BE2C (cell line): ENCODE measurements around the gene GPR3.

Source experiments
- DNase-seq: peaks from one replicate; pipeline ENCODE4 v3.0.0-alpha.2; 2020
- H3K27me3 ChIP-seq: fragments of 250-450 bp; sonication (Bioruptor Pico); 2 replicates; pipeline ENCODE4 v1.5.1; 2020; ENCODE audit warnings: mild to moderate bottlenecking
- H3K36me3 ChIP-seq: fragments of 250-450 bp; sonication (Bioruptor Pico); 2 replicates; pipeline ENCODE4 v1.5.1; 2020; ENCODE audit warnings: mild to moderate bottlenecking
- H3K4me1 ChIP-seq: fragments of 250-450 bp; sonication (Bioruptor Pico); 2 replicates; pipeline ENCODE4 v1.5.1; 2020
- H3K4me3 ChIP-seq: 2 replicates; pipeline ENCODE4 v1.5.1; 2011; ENCODE audit warnings: low read depth, low read length
- H3K9me3 ChIP-seq: fragments of 250-450 bp; sonication (Bioruptor Pico); 2 replicates; pipeline ENCODE4 v1.5.1; 2020
- TF ChIP-seq, protein P1 (sequence below): IDR thresholded peaks from 2 replicates; pipeline ENCODE4 v1.5.1; 2012; ENCODE audit warnings: mild to moderate bottlenecking, low read depth, low read length

The GPR3 gene

GRCh38 chr1:27409669-27410068 lies 17.2 kb downstream of the GPR3 start:
- Histone ChIP-seq H3K4me3 (no peak overlapping the region), H3K27me3 (no peaks in the 10 kb centered on the region), H3K36me3 (no peaks in the 10 kb centered on the region; the same call in 1 of the 2 replicates), H3K9me3 (no peaks in the 10 kb centered on the region), H3K4me1 (no peaks in the 10 kb centered on the region)
- TF ChIP-seq, protein P1, sequence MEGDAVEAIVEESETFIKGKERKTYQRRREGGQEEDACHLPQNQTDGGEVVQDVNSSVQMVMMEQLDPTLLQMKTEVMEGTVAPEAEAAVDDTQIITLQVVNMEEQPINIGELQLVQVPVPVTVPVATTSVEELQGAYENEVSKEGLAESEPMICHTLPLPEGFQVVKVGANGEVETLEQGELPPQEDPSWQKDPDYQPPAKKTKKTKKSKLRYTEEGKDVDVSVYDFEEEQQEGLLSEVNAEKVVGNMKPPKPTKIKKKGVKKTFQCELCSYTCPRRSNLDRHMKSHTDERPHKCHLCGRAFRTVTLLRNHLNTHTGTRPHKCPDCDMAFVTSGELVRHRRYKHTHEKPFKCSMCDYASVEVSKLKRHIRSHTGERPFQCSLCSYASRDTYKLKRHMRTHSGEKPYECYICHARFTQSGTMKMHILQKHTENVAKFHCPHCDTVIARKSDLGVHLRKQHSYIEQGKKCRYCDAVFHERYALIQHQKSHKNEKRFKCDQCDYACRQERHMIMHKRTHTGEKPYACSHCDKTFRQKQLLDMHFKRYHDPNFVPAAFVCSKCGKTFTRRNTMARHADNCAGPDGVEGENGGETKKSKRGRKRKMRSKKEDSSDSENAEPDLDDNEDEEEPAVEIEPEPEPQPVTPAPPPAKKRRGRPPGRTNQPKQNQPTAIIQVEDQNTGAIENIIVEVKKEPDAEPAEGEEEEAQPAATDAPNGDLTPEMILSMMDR: no peak
- no peak for DNase-seq

DNA sequence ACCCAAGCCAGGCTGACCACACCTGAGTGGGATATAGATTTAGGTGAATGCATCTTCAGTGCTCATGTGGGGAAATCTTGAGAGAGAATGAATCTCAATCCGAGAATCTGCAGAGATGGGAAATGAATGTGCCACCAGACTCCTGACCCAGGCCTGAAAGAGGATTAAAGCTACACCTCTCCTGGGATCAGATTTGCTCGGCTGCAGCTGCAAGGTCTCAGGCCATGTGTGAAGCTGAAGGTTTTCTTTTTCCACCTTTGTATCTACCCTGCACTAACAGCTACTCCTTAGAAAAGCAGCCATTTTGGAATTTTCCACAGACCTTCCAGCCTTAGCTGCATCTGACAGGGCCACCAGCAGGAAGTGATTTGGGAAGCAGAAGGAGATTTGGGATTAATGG lies 18.3 kb downstream of the GPR3 start:
- no peaks in the 10 kb centered on the region for H3K27me3 ChIP-seq
- no peak overlapping the region for H3K4me3 ChIP-seq
- DNase-seq: no peak
- no peaks in the 10 kb centered on the region for H3K9me3 ChIP-seq
- H3K36me3 ChIP-seq: no peaks in the 10 kb centered on the region; the same call in none of the 2 replicates
- no peaks in the 10 kb centered on the region for H3K4me1 ChIP-seq
- TF ChIP-seq, protein P1: no peak

DNA sequence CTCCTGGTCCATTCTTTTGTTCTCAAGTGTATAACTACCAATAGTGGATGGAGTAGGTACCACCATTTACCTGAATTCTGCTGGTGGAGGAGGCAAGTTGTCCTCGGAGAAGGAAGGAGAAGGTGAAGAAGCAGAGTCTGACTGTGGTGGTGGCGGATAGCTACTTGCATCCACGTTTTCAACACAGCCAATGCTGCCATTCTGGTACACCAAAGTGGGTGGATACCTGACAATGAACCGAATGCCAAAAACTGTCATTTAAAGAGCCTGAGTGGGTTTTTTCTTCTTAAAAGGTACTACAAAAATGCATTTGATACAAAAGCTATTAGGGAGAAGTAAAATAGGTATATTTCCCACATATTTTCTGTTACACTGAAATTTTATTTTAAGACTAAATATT lies 20.1 kb downstream of the GPR3 start:
- Histone ChIP-seq H3K4me1 (no peaks in the 10 kb centered on the region), H3K9me3 (no peaks in the 10 kb centered on the region), H3K4me3 (no peak overlapping the region), H3K27me3 (no peaks in the 10 kb centered on the region), H3K36me3 (no peaks in the 10 kb centered on the region; the same call in none of the 2 replicates)
- TF ChIP-seq, protein P1: no peak
- DNase-seq: no peak

DNA sequence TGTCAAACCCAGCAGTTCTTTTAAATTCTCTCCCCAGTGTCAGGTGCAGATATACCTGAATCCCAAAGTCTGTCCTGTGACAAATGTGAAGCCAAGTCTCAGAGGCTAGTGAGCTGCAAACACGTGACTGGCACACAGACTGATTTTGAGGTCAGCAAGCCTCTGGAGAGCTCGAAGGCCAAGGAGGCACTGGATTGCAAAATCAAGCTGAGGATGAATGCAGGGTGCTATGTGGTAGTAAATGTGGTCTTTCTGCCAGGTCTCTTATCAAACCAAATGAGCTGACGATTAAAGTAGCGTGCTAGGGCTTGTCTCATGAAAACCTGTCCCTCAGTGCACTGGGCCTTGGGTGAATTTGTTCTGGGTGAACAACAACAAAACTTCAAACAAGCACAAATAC lies 20.6 kb downstream of the GPR3 start:
- no peak for DNase-seq
- no peaks in the 10 kb centered on the region for H3K4me1 ChIP-seq
- H3K9me3 ChIP-seq: no peaks in the 10 kb centered on the region
- H3K36me3 ChIP-seq: no peaks in the 10 kb centered on the region; the same call in none of the 2 replicates
- no peak overlapping the region for H3K4me3 ChIP-seq
- TF ChIP-seq, protein P1: no peak
- H3K27me3 ChIP-seq: no peaks in the 10 kb centered on the region

DNA sequence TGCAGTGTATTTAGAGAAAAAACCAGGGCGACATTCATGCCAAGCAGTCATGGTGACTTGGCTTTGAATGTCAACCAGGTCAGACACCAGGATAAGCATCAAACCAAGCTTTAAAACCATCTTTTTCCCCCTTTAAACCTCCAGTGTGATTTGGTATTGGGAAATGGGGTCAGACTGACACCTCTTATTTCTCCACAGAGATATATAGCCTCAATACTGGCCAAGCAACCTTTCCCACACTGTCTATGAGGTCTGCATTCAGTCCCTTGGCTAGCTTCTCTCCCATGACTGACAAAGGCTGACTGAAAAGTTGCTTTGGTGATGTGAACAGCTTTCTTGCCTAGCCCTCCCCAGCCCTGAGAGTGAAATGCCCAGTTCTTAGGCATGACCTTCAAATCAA lies 21.7 kb downstream of the GPR3 start:
- no peaks in the 10 kb centered on the region for H3K27me3 ChIP-seq
- DNase-seq: no peak
- no peaks in the 10 kb centered on the region; the same call in none of the 2 replicates for H3K36me3 ChIP-seq
- no peaks in the 10 kb centered on the region for H3K4me1 ChIP-seq
- TF ChIP-seq, protein P1: no peak
- no peak overlapping the region for H3K4me3 ChIP-seq
- no peaks in the 10 kb centered on the region for H3K9me3 ChIP-seq

DNA sequence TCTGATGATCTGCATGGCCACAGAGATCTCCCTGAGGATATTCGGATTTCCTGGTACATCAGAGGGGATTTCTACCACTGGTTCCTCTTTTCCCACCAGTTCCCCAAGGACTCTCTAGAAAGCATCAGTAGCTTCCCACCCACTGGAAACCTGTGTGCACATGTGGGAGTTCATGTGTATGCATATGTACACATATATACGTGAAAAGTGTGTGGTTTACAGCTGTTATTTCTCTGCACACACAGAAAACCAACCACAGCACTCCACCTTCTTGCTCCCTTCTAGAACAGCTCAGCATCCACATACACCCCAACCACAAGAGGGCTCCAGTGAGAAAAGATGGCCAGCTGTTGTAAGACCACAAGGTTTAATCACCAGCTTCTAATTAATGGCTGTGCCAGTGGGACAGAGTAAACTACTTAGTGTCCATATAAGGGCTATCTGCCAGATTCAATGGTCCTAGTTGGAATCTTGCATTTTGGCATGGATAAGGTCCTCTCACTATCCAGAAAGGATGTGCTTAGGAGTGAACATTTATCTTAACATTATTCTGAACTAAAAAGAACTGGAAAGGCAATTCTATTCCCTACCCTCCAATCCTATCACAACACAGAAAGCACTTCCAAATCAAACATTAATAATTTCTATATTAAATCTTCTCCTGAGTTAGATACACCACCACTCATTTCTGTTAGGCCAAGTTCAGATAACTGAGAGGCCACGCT lies 24.1 kb downstream of the GPR3 start:
- H3K4me3 ChIP-seq: no peak overlapping the region
- peak; percentile 48 for DNase-seq
- no peaks in the 10 kb centered on the region for H3K9me3 ChIP-seq
- TF ChIP-seq, protein P1: peak; percentile 73
- H3K4me1 ChIP-seq: no peaks in the 10 kb centered on the region
- no peaks in the 10 kb centered on the region for H3K27me3 ChIP-seq
- H3K36me3 ChIP-seq: no peaks in the 10 kb centered on the region; the same call in none of the 2 replicates
